VCaP (cell line): Measurements from ENCODE around the gene ORC1.

Source experiments
- H3K27ac ChIP-seq: fragments of 450-650 bp; 2 replicates; pipeline ENCODE4 v1.5.1; 2017
- TF ChIP-seq, protein P1 (sequence below): fragments of 450-650 bp; conservative IDR thresholded peaks from 2 replicates; pipeline ENCODE4 v1.5.1; 2017; ENCODE audit warnings: mild to moderate bottlenecking, moderate library complexity

The ORC1 gene

DNA sequence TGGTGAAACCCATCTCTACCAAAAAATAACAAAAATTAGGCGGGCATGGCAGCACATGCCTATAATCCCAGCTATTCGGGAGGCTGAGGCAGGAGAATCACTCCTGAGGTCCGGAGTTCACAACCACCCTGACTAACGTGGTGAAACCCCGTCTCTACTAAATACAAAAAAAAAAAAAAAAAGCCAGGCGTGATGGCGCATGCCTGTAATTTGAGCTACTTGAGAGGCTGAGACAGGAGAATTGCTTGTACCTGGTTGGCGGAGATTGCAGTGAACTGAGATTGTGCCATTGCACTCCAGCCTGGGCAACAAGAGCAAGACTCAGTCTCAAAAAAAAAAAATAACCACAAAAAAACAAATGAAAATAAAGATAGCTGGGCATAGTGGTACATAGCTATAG lies 80.5 kb downstream of the ORC1 start:
- TF ChIP-seq, protein P1, sequence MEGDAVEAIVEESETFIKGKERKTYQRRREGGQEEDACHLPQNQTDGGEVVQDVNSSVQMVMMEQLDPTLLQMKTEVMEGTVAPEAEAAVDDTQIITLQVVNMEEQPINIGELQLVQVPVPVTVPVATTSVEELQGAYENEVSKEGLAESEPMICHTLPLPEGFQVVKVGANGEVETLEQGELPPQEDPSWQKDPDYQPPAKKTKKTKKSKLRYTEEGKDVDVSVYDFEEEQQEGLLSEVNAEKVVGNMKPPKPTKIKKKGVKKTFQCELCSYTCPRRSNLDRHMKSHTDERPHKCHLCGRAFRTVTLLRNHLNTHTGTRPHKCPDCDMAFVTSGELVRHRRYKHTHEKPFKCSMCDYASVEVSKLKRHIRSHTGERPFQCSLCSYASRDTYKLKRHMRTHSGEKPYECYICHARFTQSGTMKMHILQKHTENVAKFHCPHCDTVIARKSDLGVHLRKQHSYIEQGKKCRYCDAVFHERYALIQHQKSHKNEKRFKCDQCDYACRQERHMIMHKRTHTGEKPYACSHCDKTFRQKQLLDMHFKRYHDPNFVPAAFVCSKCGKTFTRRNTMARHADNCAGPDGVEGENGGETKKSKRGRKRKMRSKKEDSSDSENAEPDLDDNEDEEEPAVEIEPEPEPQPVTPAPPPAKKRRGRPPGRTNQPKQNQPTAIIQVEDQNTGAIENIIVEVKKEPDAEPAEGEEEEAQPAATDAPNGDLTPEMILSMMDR: no peak
- H3K27ac ChIP-seq: no peak overlapping the region
